Left lung (tissue), 10 donors: ENCODE data around the gene ACAD10. TPM values are rescaled to one million over a fixed set of nuclear protein-coding genes. Genes with fewer than 3 reads are reported as not detected.

Experiments
- ATAC-seq: fragments of 200-7000 bp; cut with Tn5 transposase; one replicate; pipeline ENCODE4 v1.9.1; 2020; ENCODE audit warnings: moderate library complexity
- DNase-seq, 4 donors: peaks; one replicate each; pipeline ENCODE4 v3.0.0-alpha.2; 2013 to 2020
- H3K27ac ChIP-seq, 2 donors: fragments of 200-600 bp; sonication (generic) in 1 of 2; one replicate each; pipeline versions ENCODE4 v1.5.0 to v1.8.0; 2020 to 2021
- H3K27me3 ChIP-seq, 2 donors: fragments of 200-600 bp; sonication (generic) in 1 of 2; one replicate each; pipeline versions ENCODE4 v1.5.0 to v1.8.0; 2020 to 2021
- H3K36me3 ChIP-seq, 2 donors: fragments of 200-600 bp; sonication (generic) in 1 of 2; one replicate each; pipeline versions ENCODE4 v1.5.0 to v1.8.0; 2020 to 2021
- H3K4me1 ChIP-seq, 2 donors: fragments of 200-600 bp; one replicate each; pipeline ENCODE4 v1.8.0; 2021
- H3K4me3 ChIP-seq, 2 donors: fragments of 200-600 bp; sonication (generic) in 1 of 2; one replicate each; pipeline versions ENCODE4 v1.5.0 to v1.8.0; 2020 to 2021; ENCODE audit warnings: mild to moderate bottlenecking in 1 of 2
- H3K9me3 ChIP-seq, 2 donors: fragments of 200-600 bp; sonication (generic) in 1 of 2; one replicate each; pipeline versions ENCODE4 v1.5.0 to v1.8.0; 2020 to 2021
- CTCF ChIP-seq, 2 donors: fragments of 200-600 bp; sonication (generic) in 1 of 2; IDR thresholded peaks; one replicate each; pipeline versions ENCODE4 v1.5.0 to v1.8.0; 2021; ENCODE audit warnings: antibody characterized with exemption in 2 of 2
- intact Hi-C, 2 donors: fragments of 100-400 bp; cut with DNase I; formaldehyde crosslinking; loops; one replicate each; pipeline versions ENCODE4 v1.11.2 to v1.14.2; 2022
- polyA plus RNA-seq, 6 donors: library from polyadenylated mRNA; unstranded; fragments of 120-200 nt; gene quantifications; one replicate each; pipeline ENCODE4 v1.2.1, GENCODE V29; 2013; ENCODE audit not compliant: insufficient read length in 6 of 6
- total RNA-seq, 2 donors: library from RNA; stranded (reverse); fragmentation: NEBNext Ultra II Directional; extraction: Animal tissue kit (Norgen Biotek cat#: 25700); gene quantifications; one replicate each; pipeline ENCODE4 v1.2.1, GENCODE V29; 2021
- donor health status: DM: no; HTN: yes; CAD: no.
- donor health status: DM: no; HTN: no; CAD: no.

Gene ACAD10
- total and polyA plus RNA-seq, 8 donors = 19.8 to 44.3 (median 36.9) TPM

DNA sequence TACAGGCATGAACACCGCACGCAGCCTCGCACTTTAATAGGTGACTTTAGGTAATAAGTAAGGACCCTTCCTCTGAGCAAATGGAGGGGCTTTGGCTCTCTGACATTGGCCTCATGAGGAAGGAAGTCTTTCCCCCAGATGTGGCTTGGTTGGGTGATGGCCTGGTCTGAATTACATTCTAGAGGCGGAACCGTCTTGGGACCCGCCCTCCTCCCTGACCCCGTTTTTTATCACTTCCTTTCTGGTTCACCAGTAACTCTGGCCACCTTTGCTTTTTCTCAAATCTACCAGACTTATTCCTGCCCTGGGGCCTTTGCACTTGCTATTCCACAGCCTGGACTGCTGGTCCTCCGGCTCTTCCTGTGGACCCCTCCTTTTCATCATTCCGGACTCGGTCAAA is 94.3 kb downstream of the ACAD10 start:
- no peak for ATAC-seq
- peak in 1 of 4 donors; percentile 55 for DNase-seq
- Histone ChIP-seq H3K27me3 (no peaks in the 10 kb centered on the region), H3K4me1 (peaks cover 38 to 59% of the 10 kb centered on the region in 2 donors), H3K9me3 (peaks cover 0 to 3% of the 10 kb centered on the region in 2 donors), H3K36me3 (peaks cover 0 to 54% of the 10 kb centered on the region in 2 donors), H3K27ac (peak overlapping the region; percentile 40 to 95), H3K4me3 (no peak overlapping the region)
- intact Hi-C loops = no loop called here
- TF ChIP-seq CTCF (IDR thresholded peaks at IDR 0.05) = no peak

DNA sequence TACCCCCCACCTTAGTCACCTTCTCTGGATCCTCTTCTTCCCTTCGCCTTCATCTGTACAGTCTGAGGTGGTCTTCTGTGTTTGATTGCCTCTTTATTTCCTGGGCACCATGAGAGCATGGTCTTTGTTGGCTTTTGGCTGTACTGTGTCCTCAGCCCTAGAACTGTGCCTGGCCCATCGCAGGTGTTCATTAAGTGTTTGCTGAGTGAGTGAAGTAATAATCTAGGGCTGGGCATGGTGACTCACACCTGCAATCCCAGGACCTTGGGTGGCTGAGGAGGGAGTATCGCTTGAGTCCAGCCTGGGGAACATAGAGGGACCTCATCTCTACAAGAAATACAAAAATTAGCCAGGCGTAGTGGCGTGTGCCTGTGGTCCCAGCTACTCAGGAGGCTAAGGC is 94.8 kb downstream of the ACAD10 start:
- intact Hi-C loops = no loop called here
- Histone ChIP-seq H3K36me3 (peaks cover 0 to 59% of the 10 kb centered on the region in 2 donors), H3K27me3 (no peaks in the 10 kb centered on the region), H3K27ac (peak overlapping the region; percentile 40 to 95), H3K9me3 (peaks cover 0 to 3% of the 10 kb centered on the region in 2 donors), H3K4me3 (no peak overlapping the region), H3K4me1 (peaks cover 34 to 56% of the 10 kb centered on the region in 2 donors)
- peak in 1 of 4 donors; percentile 13 for DNase-seq
- no peak for TF ChIP-seq CTCF (IDR thresholded peaks at IDR 0.05)
- peak; percentile 67 for ATAC-seq

DNA sequence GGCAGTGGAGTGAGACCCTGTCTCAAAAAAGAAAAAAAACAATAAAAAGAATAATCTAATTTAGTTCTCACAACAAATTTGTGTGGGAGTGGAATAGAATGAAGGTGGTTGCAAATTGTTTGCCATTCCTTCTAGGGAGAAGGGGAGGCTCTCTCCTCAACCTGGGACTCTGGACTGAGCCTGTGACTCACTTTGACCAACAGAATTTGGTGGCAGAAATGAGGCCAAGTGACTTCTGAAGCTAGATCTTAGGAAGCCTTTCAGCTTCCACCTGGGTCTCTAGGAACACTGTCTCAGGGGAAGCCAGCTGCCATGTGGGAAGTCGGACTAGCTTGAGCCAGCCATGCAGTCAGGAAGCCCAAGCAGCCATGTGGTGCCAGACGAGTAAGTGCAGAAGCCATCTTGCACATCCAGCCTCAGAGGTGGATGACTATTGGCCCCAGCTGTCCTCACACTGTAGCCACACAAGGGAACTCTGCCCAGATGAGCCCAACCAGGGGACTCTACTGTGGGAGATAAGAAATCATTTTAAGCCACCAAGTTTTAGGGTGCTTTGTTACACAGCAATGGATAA is 95.3 kb downstream of the ACAD10 start:
- DNase-seq (peak in 1 of 4 donors; percentile 34), ATAC-seq (no peak)
- peaks cover 0 to 3% of the 10 kb centered on the region in 2 donors for H3K9me3 ChIP-seq
- no peaks in the 10 kb centered on the region for H3K27me3 ChIP-seq
- H3K36me3 ChIP-seq = peaks cover 0 to 63% of the 10 kb centered on the region in 2 donors
- peaks cover 28 to 50% of the 10 kb centered on the region in 2 donors for H3K4me1 ChIP-seq
- TF ChIP-seq CTCF (IDR thresholded peaks at IDR 0.05) = no peak
- no peak overlapping the region for H3K4me3 ChIP-seq
- intact Hi-C loops = no loop called here
- H3K27ac ChIP-seq = peak overlapping the region; percentile 40 to 95

DNA sequence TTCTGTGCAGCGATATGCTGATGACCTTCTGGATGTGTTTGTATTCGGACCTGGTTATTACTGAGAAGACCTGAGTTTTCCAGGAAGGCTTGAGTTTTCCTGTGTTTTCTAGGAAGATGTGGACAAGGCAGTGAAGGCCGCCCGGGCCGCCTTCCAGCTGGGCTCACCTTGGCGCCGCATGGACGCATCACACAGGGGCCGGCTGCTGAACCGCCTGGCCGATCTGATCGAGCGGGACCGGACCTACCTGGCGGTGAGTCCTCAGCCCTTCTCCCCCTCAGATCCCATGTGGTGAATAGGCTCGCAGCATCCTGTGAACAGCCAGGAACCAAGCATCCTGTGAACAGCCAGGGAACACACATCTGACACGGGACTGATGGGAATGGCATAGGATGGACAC is 97.2 kb downstream of the ACAD10 start:
- peaks cover 11 to 34% of the 10 kb centered on the region in 2 donors for H3K4me1 ChIP-seq
- TF ChIP-seq CTCF (IDR thresholded peaks at IDR 0.05) = no peak

DNA sequence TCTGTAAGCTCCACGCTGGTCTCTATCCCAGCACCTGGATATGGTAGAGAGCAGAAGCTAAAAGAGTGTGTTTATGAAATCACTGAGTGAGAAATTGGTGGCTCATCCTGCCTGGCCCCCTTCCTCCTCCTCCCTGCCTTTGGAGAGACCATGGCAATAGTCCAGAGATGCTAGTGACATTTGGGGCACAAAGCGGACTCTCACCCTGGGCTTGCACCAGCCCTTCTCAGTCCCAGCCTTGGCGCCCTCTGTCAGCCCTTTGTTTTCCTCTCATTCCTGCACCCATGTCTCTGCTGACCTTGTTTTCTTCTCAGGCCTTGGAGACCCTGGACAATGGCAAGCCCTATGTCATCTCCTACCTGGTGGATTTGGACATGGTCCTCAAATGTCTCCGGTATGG is 99.1 kb downstream of the ACAD10 start:
- Histone ChIP-seq H3K36me3 (peaks cover 0 to 96% of the 10 kb centered on the region in 2 donors), H3K27me3 (no peaks in the 10 kb centered on the region), H3K4me1 (peaks cover 5 to 21% of the 10 kb centered on the region in 2 donors), H3K4me3 (no peak overlapping the region), H3K27ac (no peak overlapping the region), H3K9me3 (peaks cover 0 to 3% of the 10 kb centered on the region in 2 donors)
- ATAC-seq (no peak), DNase-seq (peak in 1 of 4 donors; percentile 17)
- TF ChIP-seq CTCF (IDR thresholded peaks at IDR 0.05) = no peak
- intact Hi-C loops = no loop called here

More for the DNA sequence above, 97.2 kb downstream of the ACAD10 start:
- DNase-seq (peak in 1 of 4 donors; percentile 58), ATAC-seq (no peak)
- peaks cover 0 to 3% of the 10 kb centered on the region in 2 donors for H3K9me3 ChIP-seq
- H3K36me3 ChIP-seq = peaks cover 0 to 82% of the 10 kb centered on the region in 2 donors
- no peak overlapping the region for H3K4me3 ChIP-seq
- no peaks in the 10 kb centered on the region for H3K27me3 ChIP-seq
- H3K27ac ChIP-seq = no peak overlapping the region
- intact Hi-C loops = no loop called here
